Keratinocyte (primary cell): Measurements from ENCODE around the gene PTPRN2.

Experiments
- EZH2 ChIP-seq: IDR thresholded peaks from one replicate; pipeline ENCODE4 v1.6.1; 2012; ENCODE audit warnings: inconsistent platforms, mild to moderate bottlenecking, low read length, moderate library complexity
- TF ChIP-seq, protein P1 (sequence below), 3 experiments: IDR thresholded peaks in 1 of 3; conservative IDR thresholded peaks in 1 of 3; optimal IDR thresholded peaks in 1 of 3; 2 replicates in 2 of 3; 3 replicates in 1 of 3; pipeline versions ENCODE3 to v1.5.1; 2011; ENCODE audit warnings: low read length in 3 of 3, mild to moderate bottlenecking in 3 of 3, moderate library complexity in 2 of 3, control low read depth in 1 of 3, inconsistent platforms in 1 of 3; ENCODE audit not compliant: insufficient read depth in 2 of 3; ENCODE audit errors: extremely low read depth in 1 of 3

DNA sequence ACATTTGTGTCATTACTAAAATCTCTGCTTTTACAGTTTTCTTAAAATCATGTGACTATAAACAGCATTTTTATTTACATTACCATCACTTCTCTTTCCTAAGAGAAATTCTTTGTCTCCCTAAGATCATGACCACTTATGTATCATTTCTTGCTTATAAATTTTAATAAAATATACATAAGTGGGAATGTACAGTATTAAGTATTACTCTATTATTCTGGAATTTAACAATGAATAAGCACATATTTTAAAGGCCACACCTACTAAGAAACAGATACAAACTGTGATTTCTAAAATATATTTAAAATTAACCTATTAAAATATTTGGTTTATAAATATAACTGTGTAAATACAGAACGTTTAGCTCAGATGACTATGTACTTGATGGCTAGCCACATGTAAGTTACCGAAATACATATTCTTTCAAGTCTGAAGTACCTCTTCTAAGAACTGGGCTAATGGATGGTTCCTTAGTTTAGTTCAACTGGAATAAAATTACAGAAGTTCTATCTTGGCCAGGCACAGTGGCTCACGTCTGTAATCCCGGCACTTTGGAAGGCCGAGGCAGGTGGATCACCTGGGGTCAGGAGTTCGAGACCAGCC, 33.3 kb upstream of the PTPRN2 start:
- TF ChIP-seq, protein P1, sequence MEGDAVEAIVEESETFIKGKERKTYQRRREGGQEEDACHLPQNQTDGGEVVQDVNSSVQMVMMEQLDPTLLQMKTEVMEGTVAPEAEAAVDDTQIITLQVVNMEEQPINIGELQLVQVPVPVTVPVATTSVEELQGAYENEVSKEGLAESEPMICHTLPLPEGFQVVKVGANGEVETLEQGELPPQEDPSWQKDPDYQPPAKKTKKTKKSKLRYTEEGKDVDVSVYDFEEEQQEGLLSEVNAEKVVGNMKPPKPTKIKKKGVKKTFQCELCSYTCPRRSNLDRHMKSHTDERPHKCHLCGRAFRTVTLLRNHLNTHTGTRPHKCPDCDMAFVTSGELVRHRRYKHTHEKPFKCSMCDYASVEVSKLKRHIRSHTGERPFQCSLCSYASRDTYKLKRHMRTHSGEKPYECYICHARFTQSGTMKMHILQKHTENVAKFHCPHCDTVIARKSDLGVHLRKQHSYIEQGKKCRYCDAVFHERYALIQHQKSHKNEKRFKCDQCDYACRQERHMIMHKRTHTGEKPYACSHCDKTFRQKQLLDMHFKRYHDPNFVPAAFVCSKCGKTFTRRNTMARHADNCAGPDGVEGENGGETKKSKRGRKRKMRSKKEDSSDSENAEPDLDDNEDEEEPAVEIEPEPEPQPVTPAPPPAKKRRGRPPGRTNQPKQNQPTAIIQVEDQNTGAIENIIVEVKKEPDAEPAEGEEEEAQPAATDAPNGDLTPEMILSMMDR (optimal IDR thresholded peaks at IDR 0.05 in 1 of 3, IDR thresholded peaks at IDR 0.05 in 1 of 3, conservative IDR thresholded peaks at IDR 0.05 in 1 of 3; ENCODE audit: extremely low read depth in 1 of 3, insufficient read depth in 2 of 3, low read length in 3 of 3) = no peak
- no peak for TF ChIP-seq EZH2
